GM18526 (cell line): ENCODE data around the gene C8A.

Experiments
- POLR2A ChIP-seq: IDR thresholded peaks from 3 replicates; pipeline ENCODE4 v1.6.1; 2011; ENCODE audit not compliant: insufficient read length; ENCODE audit errors: extremely low read depth

Gene C8A

DNA sequence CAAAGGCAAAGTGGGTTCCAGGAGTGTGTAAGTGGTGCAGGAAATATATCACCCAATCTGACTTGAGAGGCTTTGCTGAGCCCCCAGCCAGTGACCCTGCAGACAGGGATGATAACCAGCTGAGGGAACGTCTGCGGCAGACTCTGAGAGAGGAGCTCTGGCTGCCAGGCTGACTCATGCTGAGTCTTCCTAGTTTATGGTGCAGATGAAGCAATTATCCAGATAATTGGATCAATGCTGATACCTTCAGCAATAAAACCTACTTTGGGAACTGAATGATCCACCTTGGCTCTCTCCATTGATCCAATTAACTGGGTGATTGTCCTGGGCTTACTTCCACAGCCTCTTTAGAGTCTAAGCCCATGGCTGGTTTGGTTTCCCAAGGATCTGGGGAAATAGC is 103.9 kb downstream of the C8A start:
- no peak for TF ChIP-seq POLR2A

DNA sequence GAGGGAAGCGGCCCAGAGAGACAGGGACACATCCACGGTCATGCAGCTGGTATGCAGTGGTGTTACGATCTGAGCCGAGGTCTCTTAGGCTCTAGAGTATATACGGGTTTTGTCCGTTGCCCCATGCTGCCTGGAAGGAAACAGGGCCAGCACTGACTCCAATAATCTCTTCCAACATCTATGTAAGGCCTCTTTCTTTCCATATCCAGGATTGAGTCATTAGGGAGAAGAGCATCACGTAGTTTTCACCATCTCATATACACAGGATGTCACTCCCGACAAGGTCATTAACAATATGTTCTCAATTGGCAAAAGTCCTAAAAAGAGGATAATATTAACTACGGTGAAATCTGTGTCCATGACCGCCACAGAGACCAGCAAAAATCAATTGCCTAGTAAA is 106.8 kb downstream of the C8A start:
- TF ChIP-seq POLR2A = no peak

DNA sequence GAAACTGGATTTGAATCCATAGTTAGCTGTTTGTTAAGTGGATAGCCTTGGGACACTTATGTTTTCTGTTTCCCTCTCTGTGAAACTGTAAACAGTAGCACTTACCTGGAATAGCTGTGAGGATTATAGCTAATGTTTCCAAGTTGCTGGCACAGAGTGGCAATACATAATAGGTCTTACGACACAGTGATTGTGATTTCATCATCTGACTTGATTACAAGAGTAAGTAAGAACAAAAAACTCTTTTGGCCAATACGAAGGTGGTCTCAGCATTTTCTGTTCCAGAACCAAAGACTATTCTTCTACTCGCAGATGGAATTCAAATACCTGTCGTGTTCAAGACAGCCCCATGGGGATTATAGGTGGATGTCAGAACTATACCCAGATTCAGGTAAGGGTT is 109.1 kb downstream of the C8A start:
- no peak for TF ChIP-seq POLR2A

DNA sequence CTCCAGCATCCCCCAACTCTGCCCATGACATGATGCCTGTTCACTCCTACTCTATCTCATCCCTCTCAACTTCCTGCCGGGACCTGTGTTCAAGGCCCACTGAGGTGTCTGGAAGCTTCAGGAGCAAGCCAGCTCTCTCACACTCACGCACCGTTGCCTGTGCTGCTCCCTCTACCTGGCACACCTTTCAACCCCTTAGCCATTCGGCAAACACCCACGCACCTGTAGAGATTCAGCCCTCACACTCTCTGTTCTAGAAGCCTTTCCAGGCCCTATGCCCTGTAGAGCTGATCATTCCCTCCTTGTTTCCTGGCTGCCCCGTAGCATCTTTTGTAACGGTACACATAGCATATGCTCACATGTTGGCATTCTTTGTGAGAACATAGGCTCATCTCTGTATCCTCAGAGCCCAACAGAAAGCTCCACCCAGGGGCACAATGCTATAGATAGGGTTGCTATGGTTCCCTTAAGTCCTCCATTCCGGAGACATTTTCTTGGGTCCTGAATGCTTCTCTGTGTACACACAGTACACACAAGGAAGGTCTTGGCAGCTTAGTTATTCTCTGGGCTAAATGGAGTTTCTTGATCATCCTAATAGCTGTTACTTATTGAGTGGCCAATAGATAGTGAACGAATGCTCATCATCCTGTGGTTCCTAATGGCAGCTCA is 109.9 kb downstream of the C8A start:
- no peak for TF ChIP-seq POLR2A

DNA sequence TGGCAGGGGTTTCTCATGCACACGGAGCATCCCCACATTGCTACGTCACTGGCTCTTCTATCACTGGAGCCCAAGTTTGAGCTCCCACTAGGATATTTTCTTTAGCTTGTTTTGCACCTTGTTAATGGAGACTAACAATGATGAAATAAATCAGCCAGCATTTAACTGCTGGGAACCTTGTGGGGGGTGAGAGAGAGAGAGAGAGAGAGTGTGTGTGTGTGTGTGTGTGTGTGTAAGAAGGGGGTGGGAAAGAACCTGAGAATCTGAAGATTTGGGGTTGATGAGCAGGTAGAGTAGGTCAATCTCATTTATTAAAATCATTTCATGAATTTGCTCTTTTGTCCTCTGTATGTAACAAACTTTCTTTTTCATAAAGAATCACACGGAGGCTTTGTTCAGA is 110.6 kb downstream of the C8A start:
- TF ChIP-seq POLR2A = no peak

DNA sequence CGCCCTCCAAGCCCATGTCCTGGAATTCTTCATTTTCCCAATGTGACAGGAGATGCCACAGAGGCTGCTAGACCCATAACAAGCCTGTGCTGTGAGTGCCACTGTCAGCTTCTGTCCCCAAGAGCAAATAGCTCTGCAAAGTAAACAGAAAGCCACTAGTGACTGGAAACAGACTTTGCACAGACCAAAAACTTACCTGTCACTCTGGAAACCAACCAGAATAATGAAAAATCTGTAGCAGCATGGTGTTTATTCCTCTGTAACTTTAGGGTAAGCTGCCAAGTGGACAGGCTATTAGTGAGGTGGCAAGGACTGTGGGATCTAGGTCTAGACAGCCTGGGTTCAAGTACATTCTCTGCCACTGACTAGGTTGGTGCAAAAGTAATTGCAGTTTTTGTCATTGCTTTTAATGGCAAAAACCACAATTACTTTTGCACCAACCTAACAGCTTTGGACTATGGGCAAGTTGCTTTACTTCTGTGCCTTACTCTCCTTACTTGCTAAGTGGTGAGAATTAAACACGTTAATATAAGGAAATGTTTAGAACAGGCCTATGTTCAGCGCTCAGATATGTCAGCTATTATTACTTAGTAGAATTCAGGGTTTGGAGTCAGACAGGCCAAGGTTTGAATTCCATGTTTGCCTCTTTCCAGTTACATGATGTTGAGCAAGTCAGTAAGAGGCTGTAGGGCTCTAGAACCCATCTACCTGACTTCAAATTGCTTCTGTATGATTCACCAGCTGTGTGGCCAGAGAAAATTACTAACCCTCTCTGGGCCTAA is 111.5 kb downstream of the C8A start, which contains the start of gene C8B:
Gene C8B, minus strand, starts transcription at position 100 of the 782 bp plus-strand sequence. Its CDS starts 67 bp downstream, at position 33.
- TF ChIP-seq POLR2A = no peak

DNA sequence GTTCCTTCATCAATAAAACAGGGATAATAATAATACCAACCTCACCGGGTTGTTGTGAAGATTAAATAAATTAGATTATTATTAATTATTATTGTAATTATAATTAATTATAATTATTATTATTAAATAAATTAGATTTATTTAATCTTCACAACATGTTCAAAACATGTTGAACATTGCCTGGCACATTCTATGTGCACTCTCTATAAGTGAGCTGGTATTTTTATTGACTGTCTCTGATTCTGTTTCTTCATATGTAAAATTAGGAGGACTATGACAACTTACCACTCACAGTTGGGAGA is 112.1 kb downstream of the C8A start:
- TF ChIP-seq POLR2A = no peak

DNA sequence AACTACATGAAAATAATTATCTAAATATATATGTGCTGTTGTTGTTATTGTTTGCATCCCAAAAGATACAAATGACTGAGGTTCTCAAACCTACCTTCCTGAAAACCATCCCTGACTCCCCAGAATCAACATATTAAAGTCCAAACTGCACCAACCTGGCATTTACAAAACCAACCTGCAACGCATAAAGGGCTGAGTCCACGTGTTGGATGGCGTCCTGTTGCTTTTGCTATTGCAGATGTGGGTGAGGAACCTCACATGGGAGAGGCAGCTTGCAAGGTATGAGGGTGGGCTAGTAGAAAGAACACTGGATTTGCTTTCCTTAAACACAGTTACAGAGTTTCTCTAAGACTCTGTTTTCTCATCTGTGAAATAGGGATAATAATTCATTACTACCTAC is 112.8 kb downstream of the C8A start:
- TF ChIP-seq POLR2A = no peak
